Embryonic facial prominence (tissue), 1 donor: ENCODE results near the gene F11R.
"Not testable (repeated sequence)": the region's sequence is repeated elsewhere in the genome, so short reads cannot be mapped to it uniquely, and the experiment has no call there.

Experiments used
- DNase-seq: peaks from one replicate; pipeline ENCODE4 v3.0.0-alpha.2; 2016; ENCODE audit errors: extremely low spot score

F11R gene

DNA sequence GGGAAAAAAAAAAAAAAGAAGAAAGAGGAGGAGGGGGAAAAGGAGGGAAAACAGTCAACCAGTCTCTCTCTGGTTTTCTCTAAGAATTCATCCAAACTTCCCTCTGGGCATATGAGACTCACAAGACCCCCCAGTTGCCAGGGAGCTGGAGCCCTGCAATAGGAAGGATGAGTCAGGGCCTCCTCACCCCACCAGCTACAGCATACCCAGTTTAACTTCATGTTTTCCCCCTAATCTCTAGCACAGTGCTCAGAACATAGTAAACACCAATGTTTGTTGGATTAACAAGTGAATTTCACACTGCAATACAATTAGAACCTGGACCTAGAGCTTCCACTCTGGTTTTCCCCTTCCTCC lies 7.8 kb downstream of the F11R start:
- no peak for DNase-seq

DNA sequence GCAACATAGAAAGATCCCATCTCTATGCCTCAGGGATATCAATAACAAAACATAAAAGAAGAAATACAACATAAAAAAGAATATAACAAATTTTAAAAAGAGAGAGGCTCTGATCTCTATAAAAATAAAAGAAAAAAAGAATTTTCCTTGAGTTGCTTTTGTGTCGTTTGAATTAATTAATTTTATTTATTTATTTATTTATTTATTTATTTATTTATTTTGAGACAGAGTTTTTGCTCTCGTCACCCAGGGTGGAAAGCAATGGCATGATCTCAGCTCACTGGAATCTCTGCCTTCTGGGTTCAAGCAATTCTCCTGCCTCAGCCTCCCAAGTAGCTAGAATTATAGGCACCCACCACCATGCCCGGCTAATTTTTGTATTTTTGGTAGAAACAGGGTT lies 8.5 kb downstream of the F11R start:
- no peak for DNase-seq

DNA sequence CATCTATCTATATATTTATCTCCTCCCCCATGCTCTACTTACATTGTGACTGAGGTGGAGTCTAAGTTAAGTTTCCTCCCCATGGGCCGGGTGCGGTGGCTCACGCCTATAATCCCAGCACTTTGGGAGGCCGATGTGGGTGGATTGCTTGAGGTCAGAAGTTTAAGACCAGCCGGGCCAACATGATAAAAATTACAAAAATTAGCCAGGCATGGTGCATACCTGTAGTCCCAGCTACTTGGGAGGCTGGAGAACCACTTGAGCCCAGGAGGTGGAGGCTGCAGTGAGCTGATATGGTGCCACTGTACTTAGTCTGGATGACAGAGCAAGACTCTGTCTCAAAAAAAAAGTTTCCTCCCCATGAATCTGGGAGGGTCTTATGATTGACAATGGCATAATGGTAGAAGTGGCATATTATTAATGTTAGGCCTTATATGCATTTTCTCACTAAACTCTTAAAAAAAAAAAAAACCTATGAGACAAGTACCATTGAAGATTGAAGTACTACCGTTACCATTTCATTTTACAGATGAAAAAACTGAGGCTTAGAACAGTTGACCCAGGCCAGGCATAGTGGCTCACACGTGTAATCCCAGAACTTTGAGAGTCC lies 11.2 kb downstream of the F11R start:
- no peak for DNase-seq

DNA sequence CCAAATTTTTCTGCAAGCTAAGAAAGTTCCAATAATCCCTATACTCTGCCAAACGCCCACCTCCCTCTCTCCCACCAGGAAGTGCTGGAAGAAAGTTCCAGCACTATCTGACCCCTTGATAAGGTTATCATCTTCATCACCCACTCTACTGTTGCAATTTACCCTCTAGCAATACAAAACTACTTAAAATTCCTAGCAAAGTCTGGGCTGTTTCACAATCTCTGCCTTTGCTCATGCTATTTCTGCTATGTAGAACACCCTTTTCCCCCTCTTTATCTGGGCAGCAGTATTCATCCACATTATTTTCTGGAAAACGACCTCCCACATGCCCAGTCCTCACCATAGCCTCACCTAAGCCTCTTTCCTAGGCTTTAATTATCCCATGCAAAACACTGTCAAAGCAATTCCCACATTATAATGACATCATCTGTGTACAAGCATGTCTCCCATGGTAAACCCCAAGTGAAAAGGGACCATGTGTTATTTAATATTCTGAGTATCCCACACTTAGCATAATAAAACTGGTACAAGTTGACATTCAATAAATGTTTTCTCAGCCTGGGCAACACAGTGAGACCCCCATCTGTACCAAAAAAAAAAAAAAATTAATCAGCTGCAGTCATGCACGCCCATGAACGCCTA lies 12.0 kb downstream of the F11R start:
- DNase-seq = no peak

- DNase-seq = no peak
Measured at GRCh38 chr1:161007369-161007768, 13.6 kb downstream of the F11R start.

DNA sequence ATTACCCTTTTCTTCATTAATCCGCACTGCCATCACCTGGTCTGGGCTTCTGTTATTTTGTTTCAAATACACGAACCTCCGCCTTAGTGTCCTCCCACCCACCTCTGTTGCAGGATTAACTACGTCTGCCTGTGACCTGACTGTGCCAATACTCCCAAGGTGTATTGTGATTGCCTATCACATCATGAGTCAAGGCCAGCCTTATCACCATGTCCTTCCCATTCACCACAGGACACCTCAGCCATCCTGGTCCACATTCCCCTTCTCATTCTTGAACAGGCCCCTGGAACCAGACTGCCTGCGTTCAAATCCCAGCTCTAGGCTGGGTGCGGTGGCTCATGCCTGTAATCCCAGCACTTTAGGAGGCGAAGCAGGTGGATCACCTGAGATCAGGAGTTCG lies 14.4 kb downstream of the F11R start:
- no peak for DNase-seq

- DNase-seq = no peak
Measured at GRCh38 chr1:161001525-161001924, 19.4 kb downstream of the F11R start.

DNA sequence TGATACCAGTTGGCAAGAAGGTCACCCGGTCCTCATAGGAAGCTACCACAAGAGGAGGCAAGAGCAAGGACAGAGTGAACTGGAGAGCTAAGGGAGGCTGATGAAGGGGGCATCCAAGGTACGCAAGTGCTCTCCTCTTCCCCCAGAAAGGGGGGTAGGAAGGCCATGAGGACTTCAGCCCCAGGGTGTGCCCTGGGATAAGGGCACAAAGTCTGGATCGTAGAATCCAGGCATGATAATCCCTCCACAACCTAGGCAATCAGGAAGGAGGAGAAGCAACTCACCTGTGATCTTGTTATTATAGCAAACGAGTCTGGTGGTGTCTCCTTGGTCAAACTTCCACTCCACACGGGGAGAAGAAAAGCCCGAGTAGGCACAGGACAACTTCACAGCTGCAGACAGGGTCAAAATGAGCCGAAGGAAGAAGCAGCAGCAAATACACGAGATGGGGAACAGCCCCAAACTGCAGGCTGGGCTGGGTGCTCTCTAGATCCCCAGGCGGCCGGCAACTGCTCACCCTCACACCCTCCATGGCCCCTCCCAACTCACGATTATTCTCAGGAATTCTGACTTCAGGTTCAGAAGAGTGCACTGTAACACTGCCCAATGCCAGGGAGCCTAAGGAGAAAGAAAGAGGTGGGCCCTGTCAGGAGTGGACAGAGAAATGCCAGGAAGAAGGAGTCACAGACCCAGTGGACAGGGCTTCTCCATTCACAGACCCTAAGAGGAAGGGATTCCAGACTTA lies 20.0 kb downstream of the F11R start:
- no peak for DNase-seq

DNA sequence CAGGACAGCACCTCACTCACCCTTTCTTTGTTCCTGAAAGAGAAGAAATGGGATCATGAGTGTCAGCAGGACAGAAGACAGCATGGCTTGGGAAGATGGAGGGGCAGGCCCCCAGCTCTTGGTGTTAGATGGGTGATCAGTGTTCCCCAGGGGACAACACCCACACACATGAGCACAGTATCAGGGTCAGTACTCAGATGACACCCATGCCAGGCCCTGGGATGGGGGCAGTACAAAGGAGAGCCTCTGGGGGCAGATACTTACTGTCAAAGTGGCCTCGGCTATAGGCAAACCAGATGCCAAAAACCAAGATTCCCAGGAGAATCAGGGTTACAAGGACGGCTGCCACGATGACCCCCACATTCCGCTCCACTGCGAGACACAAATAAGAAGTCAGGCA lies 21.6 kb downstream of the F11R start:
- DNase-seq = no peak

DNA sequence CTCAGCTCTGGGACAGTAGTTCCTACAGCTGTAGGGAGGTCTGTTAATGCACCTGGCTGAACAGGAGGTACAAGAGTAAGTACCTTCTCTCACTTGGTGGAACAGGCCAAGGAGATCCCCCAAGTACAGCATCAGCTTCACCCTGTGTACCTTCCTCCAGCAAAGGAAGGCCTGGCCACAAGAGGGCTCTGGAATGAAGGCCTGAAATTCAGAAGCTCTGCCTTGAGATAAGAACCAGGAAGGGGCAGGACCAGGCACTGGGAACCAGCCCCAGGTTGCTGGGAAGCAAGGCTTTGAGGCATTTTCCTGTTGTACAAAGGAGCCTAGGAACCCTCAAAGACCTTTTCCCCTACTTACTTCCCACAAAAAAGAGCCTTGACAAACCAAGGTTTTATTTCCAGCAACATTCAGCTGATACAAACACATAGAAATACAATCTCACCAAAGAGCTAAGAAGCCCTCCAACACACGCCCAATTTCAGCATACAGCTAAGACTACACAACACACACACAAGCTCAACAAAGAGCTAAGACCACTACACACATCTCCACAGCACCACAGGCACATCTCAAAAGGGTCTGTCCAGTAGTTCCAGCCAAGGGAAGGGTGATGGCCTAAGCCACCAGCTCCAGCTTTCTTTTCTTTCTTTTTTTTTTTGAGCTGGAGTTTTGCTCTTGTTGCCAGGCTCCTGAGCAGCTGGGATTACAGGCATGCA lies 23.5 kb downstream of the F11R start:
- DNase-seq = no peak

DNA sequence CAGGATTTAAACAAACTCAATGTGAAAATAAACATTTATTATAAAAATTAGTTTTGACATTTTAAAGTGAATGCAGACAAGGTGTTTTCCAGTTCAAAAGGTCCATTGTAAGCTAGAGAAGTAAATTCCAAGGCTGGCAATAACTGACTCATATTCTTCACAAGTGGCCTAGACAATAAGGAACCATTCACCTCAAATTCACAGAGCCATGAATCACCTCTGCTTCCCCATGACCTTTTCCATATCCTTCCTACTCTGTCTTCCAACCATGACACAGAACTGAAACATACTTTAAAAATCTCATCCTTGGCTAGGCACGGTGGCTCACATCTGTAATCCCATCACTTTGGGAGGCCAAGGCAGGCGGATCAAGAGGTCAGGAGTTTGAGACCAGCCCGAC lies 24.8 kb downstream of the F11R start:
- DNase-seq = no peak

DNA sequence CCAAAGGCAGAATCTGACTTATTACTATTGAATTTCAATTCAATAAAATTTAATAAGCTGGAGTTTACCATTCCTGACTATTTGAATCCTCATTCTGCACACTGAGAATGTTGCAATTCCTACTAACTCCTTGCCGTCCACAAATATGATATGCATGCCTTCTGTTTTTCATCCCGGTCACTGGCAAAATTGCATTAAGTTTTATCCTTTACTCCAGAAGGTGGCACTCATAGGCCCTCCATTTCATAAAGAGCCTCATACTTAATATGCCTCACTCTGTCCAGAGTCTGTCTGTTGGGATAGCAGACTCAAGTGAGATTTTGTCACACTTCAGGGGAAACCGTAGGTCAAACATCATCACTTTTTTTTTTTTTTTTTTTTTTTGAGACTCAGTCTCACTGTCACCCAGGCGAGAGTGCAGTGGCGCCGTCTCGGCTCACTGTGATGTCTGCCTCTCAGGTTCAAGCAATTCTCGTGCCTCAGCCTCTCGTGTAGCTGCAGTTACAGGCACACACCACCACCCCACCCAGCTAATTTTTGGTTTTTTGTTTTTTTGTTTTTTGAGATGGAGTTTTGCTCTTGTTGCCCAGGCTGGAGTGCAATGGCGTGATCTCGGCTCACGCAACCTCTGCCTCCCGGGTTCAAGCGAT lies 27.3 kb downstream of the F11R start:
- DNase-seq = no peak

DNA sequence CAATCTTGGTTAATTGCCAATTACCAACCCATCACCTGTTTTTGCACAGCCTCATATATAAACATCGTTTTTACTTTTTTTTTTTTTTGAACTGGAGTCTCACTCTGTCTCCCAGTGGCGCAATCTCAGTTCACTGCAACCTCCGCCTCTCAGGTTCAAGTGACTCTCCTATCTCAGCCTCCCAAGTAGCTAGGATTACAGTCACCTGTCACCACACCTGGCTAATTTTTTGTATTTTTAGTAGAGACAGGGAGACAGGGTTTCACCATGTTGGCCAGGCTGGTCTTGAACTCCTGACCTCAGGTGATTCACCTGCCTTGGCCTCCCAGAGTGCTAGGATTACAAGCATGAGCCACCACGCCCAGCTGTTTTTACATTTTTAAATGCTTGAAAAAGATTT lies 28.9 kb downstream of the F11R start:
- not testable (repeated sequence) for DNase-seq

GRCh38 chr1:160987359-160988050 lies 33.4 kb downstream of the F11R start:
- no peak for DNase-seq

- DNase-seq = no peak
Measured at GRCh38 chr1:160985723-160986122, 35.2 kb downstream of the F11R start.

- DNase-seq = no peak
Measured at GRCh38 chr1:160981584-160982411, 39.2 kb downstream of the F11R start.

DNA sequence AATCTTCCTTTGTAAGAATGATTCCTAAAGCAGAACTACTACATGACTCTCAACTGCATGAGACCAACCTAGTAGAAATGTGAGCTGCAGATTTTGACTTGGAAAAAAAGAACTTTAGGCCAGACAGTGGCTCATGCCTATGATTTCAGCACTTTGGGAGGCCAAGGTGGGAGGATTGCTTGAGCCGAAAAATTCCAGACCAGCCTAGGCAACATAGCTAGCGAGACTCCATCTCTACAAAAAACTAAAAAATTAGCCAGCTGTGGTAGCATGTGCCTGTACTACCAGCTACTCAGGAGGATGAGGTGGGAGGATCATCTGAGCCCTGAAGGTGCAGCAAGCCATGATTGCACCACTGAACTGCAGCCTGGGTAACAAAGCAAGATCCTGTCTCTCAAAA lies 41.7 kb downstream of the F11R start:
- no peak for DNase-seq

DNA sequence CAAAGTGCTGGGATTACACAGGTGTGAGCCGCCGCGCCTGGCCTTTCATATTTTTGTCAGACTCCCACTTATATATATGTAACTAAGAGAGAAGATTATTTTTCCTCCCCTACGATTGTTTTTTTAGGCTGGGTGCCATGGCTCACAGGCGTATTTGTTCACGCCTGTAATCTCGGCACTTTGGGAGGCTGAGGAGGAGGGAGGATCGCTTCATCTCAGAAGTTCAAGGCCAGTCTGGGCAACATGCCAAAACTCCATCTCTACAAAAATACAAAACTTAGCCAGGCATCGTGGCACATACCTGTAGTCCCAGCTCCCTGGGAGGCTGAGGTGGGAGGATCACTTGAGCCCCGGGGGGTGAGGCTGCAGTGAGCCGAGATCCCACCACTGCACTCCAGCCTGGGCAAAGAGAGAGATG lies 42.4 kb downstream of the F11R start:
- no peak for DNase-seq

DNA sequence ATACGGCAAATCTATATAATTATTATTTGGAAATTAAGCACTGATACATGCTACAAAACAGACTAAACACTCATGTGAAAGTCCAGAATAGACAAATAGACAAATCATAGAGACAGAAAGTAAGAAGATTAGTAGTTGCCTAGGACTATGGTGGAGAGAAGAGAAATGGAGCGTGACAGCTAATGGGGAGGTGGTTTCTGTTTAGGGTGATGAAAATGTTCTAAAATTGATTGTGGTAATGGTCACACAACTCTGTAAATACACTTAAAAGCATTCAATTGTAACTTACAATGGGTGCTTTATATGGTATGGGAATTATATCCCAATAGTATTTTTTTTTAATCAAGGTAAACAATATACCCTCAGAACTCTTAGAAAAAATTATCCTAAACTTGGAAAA lies 45.9 kb downstream of the F11R start:
- DNase-seq = no peak

DNA sequence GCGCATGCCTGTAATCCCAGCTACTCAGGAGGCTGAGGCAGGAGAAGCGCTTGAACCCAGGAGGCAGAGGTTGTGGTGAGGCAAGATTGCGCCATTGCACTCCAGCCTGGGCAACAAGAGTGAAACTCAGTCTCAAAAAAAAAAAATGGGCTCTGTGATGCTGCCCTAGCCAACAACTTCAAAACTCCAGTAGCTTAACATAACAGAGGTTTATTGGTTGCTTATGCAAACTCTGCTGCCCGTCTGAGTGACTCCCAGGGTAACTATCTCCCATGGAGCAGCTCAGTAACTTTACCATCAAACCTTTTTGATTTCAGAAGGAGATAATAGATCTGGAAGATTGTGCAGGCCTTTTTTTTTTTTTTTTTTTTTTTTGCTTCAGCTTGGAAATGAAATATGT lies 47.5 kb downstream of the F11R start:
- DNase-seq = no peak

- no peak for DNase-seq
Measured at GRCh38 chr1:160972939-160973338, 48.0 kb downstream of the F11R start.
